ENCODE measurements around the gene TCF23.
A peak's percentile ranks its signal among the peaks of the same experiment; 100 is the strongest.

TCF23 gene

DNA sequence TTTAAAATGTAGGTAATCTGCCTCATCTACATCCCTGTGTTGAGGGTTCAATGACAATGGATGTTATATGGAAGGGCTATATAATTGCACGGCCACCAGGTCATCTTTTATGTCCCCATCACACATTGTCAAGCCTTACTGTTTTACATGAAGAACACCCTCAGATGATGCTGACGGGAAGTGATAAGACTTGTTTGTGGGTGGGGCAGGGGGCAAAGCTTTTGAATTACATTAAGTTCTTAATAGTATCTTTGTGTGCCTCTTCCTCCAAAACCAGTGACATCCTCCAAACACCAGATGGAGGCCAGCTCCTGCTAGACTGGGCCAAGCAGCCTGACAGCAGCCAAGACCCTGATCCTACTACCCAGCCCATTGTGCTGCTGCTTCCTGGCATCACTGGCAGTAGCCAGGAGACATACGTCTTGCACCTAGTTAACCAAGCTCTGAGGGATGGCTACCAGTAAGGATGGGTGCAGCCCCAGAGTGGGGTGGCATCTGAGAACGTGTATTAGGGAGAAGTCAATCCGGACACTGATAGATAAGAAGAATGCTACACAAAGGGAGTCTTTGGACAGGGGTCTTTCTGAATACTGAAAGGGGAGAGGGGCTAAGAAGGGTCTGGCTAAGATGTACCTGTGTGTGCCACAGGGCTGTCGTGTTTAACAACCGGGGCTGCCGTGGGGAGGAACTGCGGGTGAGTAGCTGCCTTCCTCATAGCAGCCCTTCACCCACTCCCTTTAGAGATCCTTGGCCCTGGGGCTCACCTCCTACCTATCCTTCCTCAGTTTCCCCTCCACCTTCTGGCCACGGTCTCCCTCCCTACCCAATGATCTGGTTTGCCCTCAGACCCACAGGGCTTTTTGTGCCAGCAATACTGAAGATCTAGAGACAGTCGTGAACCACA, 19.9 kb upstream of the TCF23 start:
- DNase-seq (ENCODE audit: low read depth in 3 of 3, low spot score in 1 of 3): no peak

- DNase-seq (ENCODE audit: low read depth in 3 of 3, low spot score in 1 of 3): no peak
Measured at GRCh38 chr2:27130396-27130795, 18.4 kb upstream of the TCF23 start.

DNA sequence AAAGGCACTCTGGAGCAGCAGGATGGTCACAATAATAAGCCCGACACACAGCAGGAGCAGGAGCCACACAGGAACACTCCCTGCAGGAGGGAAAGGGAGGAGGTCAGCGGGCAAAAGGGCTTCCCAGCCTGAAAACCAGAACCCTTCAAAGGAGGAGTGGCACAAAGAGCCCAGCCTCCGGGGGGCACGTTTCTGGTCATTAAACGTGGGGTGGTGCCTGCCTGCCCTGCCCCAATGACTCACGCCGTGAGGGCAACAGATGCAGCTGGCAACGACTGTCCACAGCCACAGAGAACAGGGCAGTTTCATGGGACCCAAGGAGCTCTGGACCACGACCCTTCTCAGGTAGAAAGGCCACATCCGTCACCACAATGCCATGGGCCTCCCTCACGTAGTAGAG, 17.4 kb upstream of the TCF23 start:
- DNase-seq (ENCODE audit: low read depth in 3 of 3, low spot score in 1 of 3): no peak

- DNase-seq (ENCODE audit: low read depth in 3 of 3, low spot score in 1 of 3): no peak
Measured at GRCh38 chr2:27133195-27133875, 15.5 kb upstream of the TCF23 start.

- peak; percentile 95 to 99 (median 97) for DNase-seq (ENCODE audit: low read depth in 3 of 3, low spot score in 1 of 3)
Measured at GRCh38 chr2:27133905-27134780, 14.7 kb upstream of the TCF23 start, which contains the start of gene PREB. PREB (minus strand) TSS chr2:27134636; CDS start chr2:27134421, 215 bp downstream.

GRCh38 chr2:27134781-27135477, 13.9 kb upstream of the TCF23 start:
- DNase-seq (ENCODE audit: low read depth in 3 of 3, low spot score in 1 of 3): no peak

DNA sequence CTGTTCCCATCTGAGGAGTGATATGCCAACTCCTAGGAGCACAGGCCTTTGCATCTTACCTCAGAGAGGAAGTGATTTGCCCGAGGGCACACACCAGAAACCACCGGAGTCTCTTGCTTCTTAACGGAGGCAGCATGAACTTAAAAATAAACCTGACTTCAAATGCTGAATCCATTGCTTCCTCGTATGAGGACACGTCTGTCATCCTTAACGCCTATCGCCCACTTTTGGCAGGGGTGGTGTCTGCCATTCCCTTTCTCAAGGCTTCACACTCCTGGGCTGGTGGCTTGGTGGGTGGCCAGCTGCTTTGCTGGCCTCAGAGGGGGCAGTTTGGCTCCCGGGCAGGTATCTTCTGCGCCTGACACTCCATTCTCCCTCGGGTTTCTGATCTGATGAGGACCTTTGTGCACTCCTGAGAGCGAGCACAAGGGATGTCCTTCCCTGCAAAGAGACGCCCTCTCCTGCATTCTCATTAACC, 13.3 kb upstream of the TCF23 start:
- DNase-seq (ENCODE audit: low read depth in 3 of 3, low spot score in 1 of 3): no peak

DNA sequence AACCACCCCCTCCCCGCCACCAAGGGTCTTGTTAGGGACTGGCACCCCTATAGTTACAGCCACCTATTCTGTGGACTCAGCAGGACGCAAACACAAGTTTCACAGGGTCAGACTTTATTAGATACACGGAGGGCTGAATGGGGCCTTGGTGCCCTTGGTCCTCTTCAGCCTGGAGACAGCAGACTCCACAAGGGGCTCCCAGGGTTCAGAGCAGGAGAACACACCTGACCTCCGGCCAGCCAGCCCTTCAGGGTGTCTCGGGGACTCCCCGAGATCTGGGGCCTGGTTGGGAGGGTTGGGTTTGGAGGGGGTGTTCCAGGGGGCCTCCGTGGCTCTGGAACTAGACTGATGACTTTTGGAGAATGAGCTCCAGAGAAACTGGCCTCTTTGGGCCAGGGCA, 12.1 kb upstream of the TCF23 start:
- DNase-seq (ENCODE audit: low read depth in 3 of 3, low spot score in 1 of 3): no peak

DNA sequence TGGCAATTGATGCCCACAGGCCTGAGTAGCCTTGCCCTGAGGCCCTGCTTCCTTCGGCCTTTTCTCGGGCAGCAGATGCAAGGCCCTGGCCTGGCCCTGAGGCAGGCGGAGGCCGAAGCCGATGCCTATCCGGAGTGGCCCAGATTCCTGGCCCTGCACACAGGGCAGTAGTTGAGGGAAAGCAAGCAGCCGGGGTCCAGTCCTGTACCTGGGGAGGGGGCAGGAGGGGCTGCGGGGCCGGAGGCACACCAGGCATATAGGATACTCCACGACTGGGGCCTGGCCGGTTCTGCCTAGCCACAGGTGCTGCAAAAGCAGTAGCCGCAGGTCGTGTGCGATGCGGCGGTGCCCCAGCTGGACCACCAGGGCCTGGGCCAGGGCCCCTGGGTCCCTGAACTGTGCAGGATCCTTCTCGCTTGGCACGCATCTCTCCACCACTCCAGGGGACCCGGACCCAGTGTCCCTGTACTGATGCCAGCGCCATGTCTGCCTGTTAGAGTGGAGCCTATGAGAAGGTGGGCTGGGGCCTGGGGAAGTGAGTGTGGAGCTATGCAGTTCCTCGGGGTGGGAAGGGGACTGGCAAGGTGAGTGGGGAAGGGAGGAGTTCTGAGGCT, 11.4 kb upstream of the TCF23 start:
- no peak for DNase-seq (ENCODE audit: low read depth in 3 of 3, low spot score in 1 of 3)

- no peak for DNase-seq (ENCODE audit: low read depth in 3 of 3, low spot score in 1 of 3)
Measured at GRCh38 chr2:27138111-27138510, 10.7 kb upstream of the TCF23 start.

GRCh38 chr2:27139310-27139709, 9.5 kb upstream of the TCF23 start, which contains the start of gene PRR30:
PRR30 (minus strand) TSS chr2:27139410; CDS start chr2:27138329, 1,081 bp downstream.
- no peak for DNase-seq (ENCODE audit: low read depth in 3 of 3, low spot score in 1 of 3)

DNA sequence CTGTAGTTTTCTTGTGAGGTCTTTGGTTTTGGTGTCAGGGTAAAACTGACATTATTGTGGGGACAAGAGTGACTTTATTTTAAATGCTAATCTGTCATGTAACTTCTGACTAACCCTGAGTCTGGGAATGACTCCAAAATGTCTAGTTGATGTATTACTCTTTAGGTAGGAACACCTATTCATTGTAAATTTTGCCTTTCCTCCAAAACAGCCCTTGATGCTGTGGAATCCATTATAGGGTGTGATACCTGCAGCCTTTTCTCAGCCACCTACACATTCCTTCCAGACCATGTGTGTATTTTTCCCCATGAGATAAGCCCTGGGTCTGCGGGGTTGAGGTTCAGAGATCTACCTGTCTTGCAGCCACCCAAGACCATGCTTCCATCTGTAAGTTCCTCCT, 5.5 kb upstream of the TCF23 start:
- no peak for DNase-seq (ENCODE audit: low read depth in 3 of 3, low spot score in 1 of 3)

GRCh38 chr2:27145682-27146081, 3.1 kb upstream of the TCF23 start:
- DNase-seq (ENCODE audit: low read depth in 3 of 3, low spot score in 1 of 3): no peak

- no peak for DNase-seq (ENCODE audit: low read depth in 3 of 3, low spot score in 1 of 3)
Measured at GRCh38 chr2:27147935-27148334, 869 bp upstream of the TCF23 start.

GRCh38 chr2:27149570-27150405, 984 bp downstream of the TCF23 start:
- DNase-seq (ENCODE audit: low read depth in 3 of 3, low spot score in 1 of 3): no peak

DNA sequence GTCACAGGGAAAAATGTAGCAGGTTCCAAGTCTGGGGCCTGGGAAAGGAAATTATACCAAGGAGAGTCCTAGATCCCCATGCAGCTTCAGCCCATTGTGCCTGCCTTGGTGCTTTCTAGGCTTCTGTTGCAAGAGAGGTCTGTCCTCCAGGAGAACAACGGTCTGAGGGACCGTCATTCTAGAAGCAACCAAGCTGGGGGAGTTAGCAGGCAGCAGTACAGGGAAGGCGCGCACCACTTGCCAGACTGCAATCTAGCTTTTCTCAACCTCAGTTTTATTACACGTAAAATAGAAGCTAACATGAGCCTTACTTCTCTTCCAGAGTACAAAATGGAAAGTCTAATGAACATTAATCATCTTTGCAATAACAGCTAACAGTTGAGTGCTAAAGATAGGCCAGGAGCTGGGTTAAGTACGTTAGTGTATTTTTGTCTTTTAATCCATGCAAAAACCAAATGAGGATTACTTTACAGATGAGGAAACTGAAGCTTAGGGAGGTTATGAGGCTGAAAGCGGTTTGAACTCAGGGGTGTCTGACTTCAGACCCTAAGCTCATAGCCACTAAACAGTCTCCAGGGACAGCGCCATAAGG, 1.9 kb downstream of the TCF23 start:
- no peak for DNase-seq (ENCODE audit: low read depth in 3 of 3, low spot score in 1 of 3)

GRCh38 chr2:27152102-27152795, 3.4 kb downstream of the TCF23 start:
- no peak for DNase-seq (ENCODE audit: low read depth in 3 of 3, low spot score in 1 of 3)

DNA sequence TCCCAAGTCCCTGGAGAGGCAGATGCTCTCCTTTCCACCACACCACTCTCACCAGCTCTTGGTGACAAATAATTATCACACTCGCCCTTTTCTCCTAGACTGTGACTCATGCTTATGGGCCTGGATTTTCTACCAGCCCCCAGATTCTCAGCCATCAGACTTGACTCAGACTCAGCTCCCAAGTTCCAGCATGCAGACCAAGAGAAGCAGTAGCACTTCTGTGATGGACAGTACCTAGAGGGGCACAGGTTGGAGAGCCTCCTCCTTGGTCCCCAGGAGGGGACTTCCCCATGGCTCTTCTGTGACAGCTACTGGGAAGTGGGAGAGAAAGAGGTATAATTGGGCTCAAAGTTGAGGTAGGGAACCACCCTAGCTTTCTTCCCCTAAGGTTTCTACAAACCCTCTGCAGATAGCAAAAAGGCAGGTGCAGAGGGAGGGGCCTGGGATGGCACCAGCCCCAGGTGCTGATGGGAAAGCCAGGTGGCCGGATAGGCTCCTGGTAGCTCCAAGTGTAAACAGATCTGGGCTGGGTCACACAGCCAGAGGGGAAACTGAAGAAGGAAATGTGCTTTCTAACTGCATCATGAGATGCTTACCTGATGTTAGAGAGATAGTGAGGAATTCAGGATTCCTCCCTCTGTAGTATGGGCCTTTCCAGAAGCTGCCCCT, 4.1 kb downstream of the TCF23 start:
- DNase-seq (ENCODE audit: low read depth in 3 of 3, low spot score in 1 of 3): no peak
